OCI-LY7 (cell line): ENCODE measurements around the gene CCNG2.

Source experiments
- EZH2phosphoT487 ChIP-seq: fragments of 200-600 bp; sonication (generic); IDR thresholded peaks from 2 replicates; pipeline ENCODE4 v1.6.1; 2018; ENCODE audit warnings: low read depth, borderline replicate concordance, mild to moderate bottlenecking, mixed run types, antibody characterized with exemption, low read length, moderate library complexity, mixed read lengths
- TF ChIP-seq, protein P1 (sequence below): fragments of 200-600 bp; sonication (generic); conservative IDR thresholded peaks from 2 replicates; pipeline ENCODE4 v1.5.1; 2014; ENCODE audit warnings: mild to moderate bottlenecking, antibody characterized with exemption, low read length, moderate library complexity, mixed read lengths

DNA sequence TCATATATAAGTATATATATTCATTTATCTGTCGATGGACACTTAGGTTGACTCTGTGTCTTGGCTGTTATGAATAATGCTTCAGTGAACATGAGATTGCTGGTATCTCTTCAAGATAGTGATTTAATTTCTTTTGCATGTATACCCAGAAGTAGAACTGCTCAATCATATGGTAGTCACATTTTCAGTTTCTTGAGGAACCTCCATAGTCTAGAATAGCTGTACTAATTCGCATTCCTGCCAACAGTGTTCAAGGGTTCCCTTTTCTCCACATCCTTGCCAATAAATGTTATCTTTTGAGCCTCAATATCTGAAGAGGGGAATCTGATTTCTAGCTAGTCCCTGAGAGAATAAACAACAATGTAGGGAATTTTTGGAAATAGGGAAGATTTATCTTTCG is 32.4 kb upstream of the CCNG2 start:
- TF ChIP-seq, protein P1, sequence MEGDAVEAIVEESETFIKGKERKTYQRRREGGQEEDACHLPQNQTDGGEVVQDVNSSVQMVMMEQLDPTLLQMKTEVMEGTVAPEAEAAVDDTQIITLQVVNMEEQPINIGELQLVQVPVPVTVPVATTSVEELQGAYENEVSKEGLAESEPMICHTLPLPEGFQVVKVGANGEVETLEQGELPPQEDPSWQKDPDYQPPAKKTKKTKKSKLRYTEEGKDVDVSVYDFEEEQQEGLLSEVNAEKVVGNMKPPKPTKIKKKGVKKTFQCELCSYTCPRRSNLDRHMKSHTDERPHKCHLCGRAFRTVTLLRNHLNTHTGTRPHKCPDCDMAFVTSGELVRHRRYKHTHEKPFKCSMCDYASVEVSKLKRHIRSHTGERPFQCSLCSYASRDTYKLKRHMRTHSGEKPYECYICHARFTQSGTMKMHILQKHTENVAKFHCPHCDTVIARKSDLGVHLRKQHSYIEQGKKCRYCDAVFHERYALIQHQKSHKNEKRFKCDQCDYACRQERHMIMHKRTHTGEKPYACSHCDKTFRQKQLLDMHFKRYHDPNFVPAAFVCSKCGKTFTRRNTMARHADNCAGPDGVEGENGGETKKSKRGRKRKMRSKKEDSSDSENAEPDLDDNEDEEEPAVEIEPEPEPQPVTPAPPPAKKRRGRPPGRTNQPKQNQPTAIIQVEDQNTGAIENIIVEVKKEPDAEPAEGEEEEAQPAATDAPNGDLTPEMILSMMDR = no peak
- no peak for TF ChIP-seq EZH2phosphoT487
